GM21717 (cell line): ENCODE data around the gene PRDX4.
"Not testable (repeated sequence)": the region's sequence is repeated elsewhere in the genome, so short reads cannot be mapped to it uniquely, and the experiment has no call there.

ENCODE experiments used
- ATAC-seq: cut with Tn5 transposase; IDR thresholded peaks from one replicate; pipeline ENCODE4 v1.9.1; 2021; ENCODE audit warnings: mild to moderate bottlenecking, moderate library complexity; ENCODE audit not compliant: unreplicated experiment

The PRDX4 gene

GRCh38 chrX:23670528-23670927, 3.2 kb downstream of the PRDX4 start:
- ATAC-seq = no peak

DNA sequence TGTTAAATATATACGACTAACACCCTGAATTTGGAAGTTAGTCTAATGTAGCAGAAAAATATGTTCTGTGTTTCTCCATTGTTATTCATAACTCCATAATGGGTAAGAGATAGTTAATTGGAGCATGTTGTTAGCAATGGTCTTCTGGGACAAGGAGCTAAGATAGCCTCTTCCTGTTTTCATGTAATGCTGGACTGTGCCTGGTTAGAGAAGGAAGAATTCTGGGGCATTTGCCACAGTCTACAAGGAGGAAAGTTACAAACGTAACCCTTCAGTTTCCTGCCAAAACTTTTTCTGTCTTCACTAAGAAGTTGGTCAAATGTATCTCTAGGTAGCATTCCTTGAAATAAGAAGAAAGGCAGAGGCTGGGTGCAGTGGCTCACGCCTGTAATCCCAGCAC, 5.8 kb downstream of the PRDX4 start:
- ATAC-seq = no peak

DNA sequence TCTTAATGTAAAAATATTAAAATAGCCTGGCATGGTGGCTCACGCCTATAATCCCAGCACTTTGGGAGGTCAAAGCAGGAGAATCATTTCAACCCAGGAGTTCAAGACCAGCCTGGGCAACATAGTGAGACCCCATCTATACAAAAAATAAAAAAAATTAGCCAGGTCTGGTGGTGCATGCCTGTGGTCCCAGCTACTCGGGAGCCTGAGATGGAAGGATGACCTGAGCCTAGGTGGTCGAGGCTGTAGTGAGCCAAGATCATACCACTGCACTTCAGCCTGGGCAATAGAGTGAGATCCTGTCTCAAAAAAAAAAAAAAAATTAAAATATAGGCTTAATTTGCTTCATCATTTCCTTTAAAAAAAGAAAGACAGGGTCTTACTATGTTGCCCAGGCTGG, 9.2 kb downstream of the PRDX4 start:
- not testable (repeated sequence) for ATAC-seq

GRCh38 chrX:23692166-23692565, 24.9 kb downstream of the PRDX4 start:
- no peak for ATAC-seq

- ATAC-seq = peak; percentile 68
Measured at GRCh38 chrX:23694606-23695005, 27.3 kb downstream of the PRDX4 start.

DNA sequence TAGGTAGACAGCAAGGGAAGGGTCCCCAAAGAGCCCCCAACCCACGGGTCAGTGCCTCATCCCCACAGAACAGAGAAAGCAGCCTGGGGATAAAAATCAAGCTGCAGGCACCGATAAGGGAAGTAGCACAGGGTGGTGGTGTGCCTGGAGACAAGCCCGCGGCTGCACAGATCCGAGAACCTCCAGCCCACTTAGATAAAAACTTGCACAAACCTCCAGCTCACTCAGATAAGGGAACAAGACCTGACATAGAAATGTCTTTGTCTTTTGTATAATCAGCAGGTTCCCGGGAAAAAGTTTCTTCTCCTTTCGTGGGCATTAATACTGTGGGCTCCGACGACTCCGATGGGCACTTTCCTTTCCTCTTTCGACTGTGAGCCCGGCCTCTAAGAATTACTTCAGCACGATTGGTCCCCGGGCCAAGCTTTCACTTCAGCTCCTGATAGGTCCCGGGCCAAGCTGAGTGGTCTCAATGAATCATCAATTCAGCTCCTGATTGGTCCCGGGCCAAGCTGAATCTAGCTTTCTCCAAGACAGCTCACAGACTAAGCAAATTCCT, 32.4 kb downstream of the PRDX4 start:
- ATAC-seq = peak; percentile 58

GRCh38 chrX:23704673-23705206, 37.4 kb downstream of the PRDX4 start:
- no peak for ATAC-seq

GRCh38 chrX:23705235-23705634, 37.9 kb downstream of the PRDX4 start:
- ATAC-seq = no peak

GRCh38 chrX:23720117-23720677, 52.9 kb downstream of the PRDX4 start:
- no peak for ATAC-seq

DNA sequence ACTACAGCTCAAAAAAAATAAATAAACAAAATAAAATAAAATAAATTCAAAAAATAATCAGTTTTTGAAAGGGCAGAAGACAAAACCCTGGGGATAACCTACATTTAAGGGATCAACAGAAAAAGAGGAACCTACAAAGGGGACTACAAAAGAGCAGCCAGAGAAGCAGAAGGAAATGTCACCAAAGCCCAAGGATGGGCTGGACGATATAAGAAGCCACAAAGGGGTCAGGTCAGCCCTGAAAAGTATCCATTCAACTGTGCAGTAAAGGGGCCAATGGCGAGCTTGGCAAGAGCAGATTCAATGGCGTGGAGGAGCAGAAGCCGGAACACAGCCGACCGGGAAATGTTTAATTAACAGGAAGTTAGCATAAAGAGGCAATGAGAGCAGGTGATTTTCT, 58.9 kb downstream of the PRDX4 start:
- no peak for ATAC-seq

DNA sequence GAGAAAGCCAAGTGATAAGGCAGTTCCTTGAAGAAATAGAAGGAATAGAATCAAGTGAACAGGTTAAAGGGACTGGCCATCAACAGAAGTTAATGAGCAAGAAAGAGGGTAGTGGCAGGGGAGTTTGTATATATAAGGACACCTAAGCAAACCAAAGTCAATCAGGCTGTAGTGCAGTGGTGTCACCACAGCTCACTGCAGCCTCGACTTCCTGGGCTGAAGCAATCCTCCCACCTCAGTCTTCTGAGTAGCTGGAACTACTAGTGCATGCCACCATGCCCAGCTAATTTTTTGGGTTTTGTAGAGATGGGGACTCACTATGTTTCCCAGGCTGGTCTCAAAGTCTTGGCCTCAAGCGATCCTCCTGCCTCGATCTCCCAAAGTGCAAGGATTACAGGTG, 59.9 kb downstream of the PRDX4 start:
- no peak for ATAC-seq

GRCh38 chrX:23729214-23729613, 61.9 kb downstream of the PRDX4 start:
- no peak for ATAC-seq

DNA sequence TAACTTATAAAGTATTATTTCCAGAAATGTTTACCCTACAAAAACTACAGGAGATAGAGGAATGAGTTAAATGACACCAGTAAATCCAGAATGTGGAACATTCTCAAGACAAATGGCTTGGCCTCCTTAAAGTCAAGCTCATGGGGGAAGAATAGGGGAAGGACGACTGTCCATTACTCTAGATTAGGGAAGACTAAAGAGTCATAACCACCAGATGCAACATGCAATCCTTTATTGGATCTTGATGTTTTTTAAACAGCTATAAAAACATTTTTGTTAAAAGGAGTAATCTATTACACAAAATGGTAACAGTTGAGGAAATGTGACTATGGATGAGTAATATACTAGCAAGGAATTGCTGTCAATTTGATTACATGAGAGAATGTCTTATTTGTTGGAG, 64.7 kb downstream of the PRDX4 start:
- ATAC-seq = no peak

- ATAC-seq = peak; percentile 75
Measured at GRCh38 chrX:23732704-23733103, 65.4 kb downstream of the PRDX4 start.
